ENCODE data around the gene HAUS6. TPM values are rescaled to one million over a fixed set of nuclear protein-coding genes. Genes with fewer than 3 reads are reported as not detected.
"Not testable (repeated sequence)": the region's sequence is repeated elsewhere in the genome, so short reads cannot be mapped to it uniquely, and the experiment has no call there.

Gene HAUS6
- total RNA-seq, 1 donor from 2014 or later: 32.2 TPM

DNA sequence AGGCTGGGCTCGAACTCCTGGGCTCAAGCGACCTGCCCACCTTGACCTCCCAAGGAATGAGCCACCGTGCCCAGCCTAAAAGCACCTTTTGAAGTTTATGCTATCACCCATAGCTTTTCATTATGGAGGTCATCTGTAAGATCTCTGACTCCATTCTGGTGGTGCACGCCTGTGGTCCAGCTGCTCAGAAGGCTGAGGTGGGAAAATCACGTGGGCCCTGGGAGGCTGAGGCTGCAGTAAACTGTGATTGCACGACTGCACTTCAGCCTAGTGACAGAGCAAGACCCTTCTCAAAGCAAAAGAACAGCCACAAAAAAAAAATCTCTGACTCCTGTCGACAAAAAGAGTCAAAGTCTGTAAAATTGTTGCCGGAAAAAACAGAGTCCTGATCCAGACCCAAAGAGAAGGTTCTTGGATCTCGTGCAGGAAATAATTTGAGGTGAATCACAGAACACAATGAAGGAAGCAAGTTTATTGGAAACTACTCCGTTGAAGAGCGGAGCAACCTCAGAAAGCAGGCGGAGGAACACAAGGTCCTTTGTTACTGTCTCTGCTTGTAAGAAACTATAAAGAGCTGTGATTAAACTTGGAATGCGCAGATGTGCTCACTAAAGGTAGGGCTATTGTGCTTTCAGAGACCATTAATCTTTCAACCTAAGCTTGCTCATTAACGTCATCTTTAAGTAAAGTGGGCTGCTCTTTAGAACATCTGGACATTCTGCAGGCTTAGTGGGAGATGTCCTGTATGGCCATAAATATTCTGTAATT, 2.0 kb upstream of the HAUS6 start:
- peaks cover 10% of the 10 kb centered on the region for H3K36me3 Mint-ChIP-seq (ENCODE audit: low read depth)
- no peaks in the 10 kb centered on the region for H3K9me3 Mint-ChIP-seq
- H3K4me3 Mint-ChIP-seq: no peak overlapping the region
- no peak overlapping the region for H3K27ac Mint-ChIP-seq
- intact Hi-C loops (cut with micrococcal nuclease): no loop called here
- H3K27me3 Mint-ChIP-seq: no peaks in the 10 kb centered on the region
- DNase-seq: no peak
- peaks cover 14% of the 10 kb centered on the region for H3K4me1 Mint-ChIP-seq

DNA sequence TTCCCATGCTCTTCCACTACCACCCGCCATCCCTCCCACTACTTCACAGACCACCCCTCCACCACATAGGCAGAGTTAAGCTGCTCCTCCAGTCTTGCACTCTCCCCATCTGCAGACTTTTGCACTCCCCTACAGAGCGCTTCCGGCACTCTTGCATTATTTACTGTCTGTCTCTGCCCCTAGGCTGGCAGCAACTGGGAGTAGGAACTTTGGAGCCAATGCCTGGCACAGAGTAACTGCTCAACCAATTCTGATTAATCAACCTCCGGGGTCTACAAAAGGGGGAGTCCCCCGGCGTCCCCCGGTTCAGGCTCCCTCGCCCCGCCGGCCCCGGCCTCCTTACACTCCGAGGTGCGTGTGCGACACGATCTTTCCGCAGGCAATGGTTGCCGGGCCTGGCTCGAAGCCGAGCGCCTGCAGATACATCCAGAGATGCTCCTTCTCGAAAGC, 498 bp downstream of the HAUS6 start:
- peak; percentile 83 for DNase-seq
- Mint-ChIP-seq H3K27ac (peak overlapping the region; percentile 93), H3K36me3 (ENCODE audit: low read depth) (peaks cover 22% of the 10 kb centered on the region), H3K4me1 (peaks cover 24% of the 10 kb centered on the region), H3K9me3 (no peaks in the 10 kb centered on the region), H3K4me3 (peak overlapping the region; percentile 87), H3K27me3 (no peaks in the 10 kb centered on the region)
- intact Hi-C loops (cut with micrococcal nuclease): loop anchor here (1.0 to 2.0 kb wide), 7 partner anchors 25 to 355 kb away; partner anchors contain the start of genes DENND4C, PLIN2, RPS6 and RRAGA

- Mint-ChIP-seq H3K36me3 (ENCODE audit: low read depth) (peaks cover 23% of the 10 kb centered on the region), H3K27ac (no peak overlapping the region), H3K4me1 (peaks cover 28% of the 10 kb centered on the region), H3K4me3 (peak overlapping the region; percentile 87), H3K27me3 (no peaks in the 10 kb centered on the region), H3K9me3 (no peaks in the 10 kb centered on the region)
- intact Hi-C loops (cut with micrococcal nuclease): no loop called here
- no peak for DNase-seq
Measured at GRCh38 chr9:19101203-19101602, 1.5 kb downstream of the HAUS6 start.

DNA sequence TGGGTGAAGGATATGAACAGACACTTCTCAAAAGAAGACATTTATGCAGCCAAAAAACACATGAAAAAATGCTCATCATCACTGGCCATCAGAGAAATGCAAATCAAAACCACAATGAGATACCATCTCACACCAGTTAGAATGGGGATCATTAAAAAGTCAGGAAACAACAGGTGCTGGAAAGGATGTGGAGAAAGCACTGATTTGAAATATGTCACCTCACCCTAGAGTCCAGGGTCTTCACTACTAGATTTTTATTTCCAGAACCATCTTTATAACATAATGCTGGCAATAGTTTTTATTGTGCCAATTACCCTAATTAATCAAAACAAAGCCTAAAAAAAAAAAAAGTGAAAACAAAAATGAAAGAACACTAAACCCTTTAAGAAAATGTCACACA, 5.3 kb downstream of the HAUS6 start:
- DNase-seq; H3K27ac Mint-ChIP-seq; H3K27me3 Mint-ChIP-seq; intact Hi-C loops (cut with micrococcal nuclease); H3K9me3 Mint-ChIP-seq: not testable (repeated sequence)
- peaks cover 28% of the 10 kb centered on the region for H3K4me1 Mint-ChIP-seq
- peaks cover 39% of the 10 kb centered on the region for H3K36me3 Mint-ChIP-seq (ENCODE audit: low read depth)
- peak overlapping the region; percentile 65 for H3K4me3 Mint-ChIP-seq

DNA sequence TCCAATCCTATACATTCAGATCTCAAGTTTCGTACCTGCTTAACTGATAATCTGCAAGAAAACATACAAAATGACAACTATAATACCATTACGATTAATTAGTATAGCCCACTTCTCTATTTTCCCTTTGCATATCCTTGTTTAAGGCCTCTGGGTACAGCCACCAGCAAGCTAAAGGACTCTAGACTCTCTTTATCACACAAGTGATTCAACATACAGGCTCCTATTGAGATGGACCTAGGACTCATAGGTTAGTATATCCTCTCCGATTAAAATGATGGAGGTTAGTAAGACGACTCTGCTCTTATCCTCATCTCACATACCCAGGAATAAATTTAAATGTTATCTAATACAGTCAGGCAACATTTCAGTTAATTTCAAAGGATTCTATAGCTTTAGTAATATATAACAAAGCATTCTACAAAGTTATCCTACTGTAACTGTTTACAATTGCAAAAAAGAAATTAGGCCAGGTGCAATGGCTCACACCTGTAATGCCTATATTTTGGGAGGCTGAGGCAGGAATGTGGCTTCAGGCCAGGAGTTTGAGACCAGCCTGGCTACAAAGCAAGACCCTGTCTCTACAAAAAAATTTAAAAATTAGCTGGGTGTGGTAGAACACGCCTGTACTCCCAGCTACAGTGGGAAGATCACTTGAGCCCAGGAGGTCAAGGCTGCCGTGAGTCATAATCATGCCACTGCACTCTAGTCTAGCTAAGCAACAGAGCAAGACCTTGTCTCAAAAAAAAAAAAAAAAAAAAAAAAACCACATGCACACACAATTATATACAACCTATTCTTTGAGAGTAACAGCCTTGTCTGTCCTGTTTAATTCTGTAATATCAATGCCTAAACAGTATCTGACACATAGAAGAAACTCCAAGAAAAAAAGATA, 15.4 kb downstream of the HAUS6 start:
- intact Hi-C loops (cut with micrococcal nuclease): no loop called here
- Mint-ChIP-seq H3K9me3 (no peaks in the 10 kb centered on the region), H3K4me1 (peaks cover 2% of the 10 kb centered on the region), H3K36me3 (ENCODE audit: low read depth) (peaks cover 44% of the 10 kb centered on the region), H3K27me3 (no peaks in the 10 kb centered on the region), H3K27ac (peak overlapping the region; percentile 3), H3K4me3 (no peak overlapping the region)
- DNase-seq: no peak

GRCh38 chr9:19085295-19085694, 17.4 kb downstream of the HAUS6 start:
- peaks cover 5% of the 10 kb centered on the region for H3K4me1 Mint-ChIP-seq
- DNase-seq: peak; percentile 70
- H3K9me3 Mint-ChIP-seq: no peaks in the 10 kb centered on the region
- H3K4me3 Mint-ChIP-seq: no peak overlapping the region
- peak overlapping the region; percentile 51 for H3K27ac Mint-ChIP-seq
- intact Hi-C loops (cut with micrococcal nuclease): loop anchor here (1.0 kb wide), 1 partner anchor 89 kb away; no protein-coding TSS in a partner anchor
- no peaks in the 10 kb centered on the region for H3K27me3 Mint-ChIP-seq
- H3K36me3 Mint-ChIP-seq (ENCODE audit: low read depth): peaks cover 41% of the 10 kb centered on the region

GRCh38 chr9:19074836-19075235, 27.9 kb downstream of the HAUS6 start:
- H3K27ac Mint-ChIP-seq: no peak overlapping the region
- peaks cover 61% of the 10 kb centered on the region for H3K36me3 Mint-ChIP-seq (ENCODE audit: low read depth)
- no peaks in the 10 kb centered on the region for H3K27me3 Mint-ChIP-seq
- no peaks in the 10 kb centered on the region for H3K9me3 Mint-ChIP-seq
- no peak overlapping the region for H3K4me3 Mint-ChIP-seq
- intact Hi-C loops (cut with micrococcal nuclease): no loop called here
- DNase-seq: no peak
- peaks cover 2% of the 10 kb centered on the region for H3K4me1 Mint-ChIP-seq

DNA sequence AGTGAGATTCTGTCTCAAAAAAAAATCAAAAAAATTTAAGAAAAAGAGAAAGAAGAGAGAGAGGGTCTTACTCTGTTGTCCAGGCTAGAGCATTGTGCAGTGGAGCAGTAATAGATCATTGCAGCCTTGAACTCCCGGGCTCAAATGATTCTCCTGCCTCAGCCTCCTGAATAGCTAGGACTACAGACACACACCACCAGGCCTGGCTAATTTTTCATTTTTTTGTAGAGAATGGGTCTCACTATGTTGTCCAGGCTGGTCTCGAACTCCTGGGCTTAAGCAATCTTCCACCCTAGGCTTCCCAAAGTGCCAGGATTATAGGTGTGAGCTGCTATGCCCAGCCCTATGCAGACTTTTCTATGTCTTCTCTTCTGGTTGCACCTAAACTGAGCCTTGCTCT, 28.5 kb downstream of the HAUS6 start:
- Mint-ChIP-seq H3K27ac (no peak overlapping the region), H3K27me3 (no peaks in the 10 kb centered on the region), H3K36me3 (ENCODE audit: low read depth) (peaks cover 61% of the 10 kb centered on the region), H3K4me1 (peaks cover 2% of the 10 kb centered on the region), H3K4me3 (no peak overlapping the region), H3K9me3 (no peaks in the 10 kb centered on the region)
- DNase-seq: no peak
- intact Hi-C loops (cut with micrococcal nuclease): no loop called here

GRCh38 chr9:19057033-19057432, 45.7 kb downstream of the HAUS6 start:
- intact Hi-C loops (cut with micrococcal nuclease): no loop called here
- Mint-ChIP-seq H3K4me1 (peaks cover 4% of the 10 kb centered on the region), H3K36me3 (ENCODE audit: low read depth) (peaks cover 62% of the 10 kb centered on the region), H3K27me3 (no peaks in the 10 kb centered on the region), H3K27ac (no peak overlapping the region), H3K4me3 (no peak overlapping the region), H3K9me3 (no peaks in the 10 kb centered on the region)
- peak; percentile 38 for DNase-seq

DNA sequence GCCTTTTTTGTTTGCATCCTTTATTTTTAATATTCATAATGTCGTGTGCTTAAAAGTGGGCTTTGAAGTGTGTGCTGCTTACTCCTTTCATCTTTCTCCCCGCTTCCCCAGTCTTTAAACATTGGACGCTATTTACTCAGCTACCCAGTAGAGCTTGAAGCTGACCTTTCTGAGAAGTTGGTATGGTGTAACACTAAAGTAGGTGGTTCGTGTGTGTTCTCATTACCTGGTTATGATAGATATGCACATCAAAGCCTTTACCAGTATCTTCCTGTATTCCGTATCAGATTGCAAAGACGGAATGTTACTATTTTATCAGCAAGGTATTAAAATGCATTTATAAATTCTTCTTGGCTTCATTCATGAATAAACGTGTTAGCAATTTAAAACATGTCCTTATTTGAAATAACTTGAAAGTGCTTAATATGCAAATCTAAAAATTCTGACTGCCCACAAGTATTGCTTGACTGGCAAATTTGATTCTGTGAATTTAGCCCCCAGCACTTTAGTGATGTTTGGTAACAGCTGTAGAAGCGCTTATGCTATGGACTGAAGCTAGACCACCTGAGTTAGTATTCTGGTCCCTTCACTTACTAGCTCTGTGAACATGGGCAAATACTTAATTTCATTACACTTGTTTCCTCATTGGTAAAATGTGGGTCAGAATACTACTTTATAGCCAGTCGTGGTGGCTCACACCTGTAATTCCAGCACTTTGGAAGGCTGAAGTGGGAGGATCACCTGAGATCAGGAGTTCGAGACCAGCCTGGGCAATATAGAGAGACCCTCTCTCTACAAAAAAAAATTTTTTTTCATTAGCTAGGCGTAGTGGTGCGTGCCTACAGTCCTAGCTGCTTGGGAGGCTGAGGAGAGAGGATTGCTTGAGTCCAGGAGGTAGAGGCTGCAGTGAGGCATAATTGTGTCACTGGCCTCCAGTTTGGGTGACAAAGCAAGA, 51.8 kb downstream of the HAUS6 start:
- Mint-ChIP-seq H3K4me1 (peaks cover 32% of the 10 kb centered on the region), H3K27ac (peak overlapping the region; percentile 99), H3K9me3 (no peaks in the 10 kb centered on the region), H3K4me3 (peak overlapping the region; percentile 95), H3K27me3 (no peaks in the 10 kb centered on the region), H3K36me3 (ENCODE audit: low read depth) (peaks cover 26% of the 10 kb centered on the region)
- DNase-seq: no peak
- intact Hi-C loops (cut with micrococcal nuclease): loop anchor here (1.0 kb wide), 1 partner anchor 325 kb away; no protein-coding TSS in a partner anchor

DNA sequence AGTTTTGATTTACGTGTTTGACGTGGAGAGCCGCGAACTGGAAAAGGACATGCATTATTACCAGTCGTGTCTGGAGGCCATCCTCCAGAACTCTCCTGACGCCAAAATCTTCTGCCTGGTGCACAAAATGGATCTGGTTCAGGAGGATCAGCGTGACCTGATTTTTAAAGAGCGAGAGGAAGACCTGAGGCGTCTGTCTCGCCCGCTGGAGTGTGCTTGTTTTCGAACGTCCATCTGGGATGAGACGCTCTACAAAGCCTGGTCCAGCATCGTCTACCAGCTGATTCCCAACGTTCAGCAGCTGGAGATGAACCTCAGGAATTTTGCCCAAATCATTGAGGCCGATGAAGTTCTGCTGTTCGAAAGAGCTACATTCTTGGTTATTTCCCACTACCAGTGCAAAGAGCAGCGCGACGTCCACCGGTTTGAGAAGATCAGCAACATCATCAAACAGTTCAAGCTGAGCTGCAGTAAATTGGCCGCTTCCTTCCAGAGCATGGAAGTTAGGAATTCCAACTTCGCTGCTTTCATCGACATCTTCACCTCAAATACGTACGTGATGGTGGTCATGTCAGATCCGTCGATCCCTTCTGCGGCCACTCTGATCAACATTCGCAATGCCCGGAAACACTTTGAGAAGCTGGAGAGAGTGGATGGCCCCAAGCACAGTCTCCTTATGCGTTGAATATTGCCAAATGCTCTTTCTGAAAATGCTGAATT, 52.6 kb downstream of the HAUS6 start:
- peak; percentile 73 for DNase-seq
- Mint-ChIP-seq H3K36me3 (ENCODE audit: low read depth) (peaks cover 23% of the 10 kb centered on the region), H3K4me3 (peak overlapping the region; percentile 95), H3K27ac (peak overlapping the region; percentile 99), H3K27me3 (no peaks in the 10 kb centered on the region), H3K4me1 (peaks cover 32% of the 10 kb centered on the region), H3K9me3 (no peaks in the 10 kb centered on the region)
- intact Hi-C loops (cut with micrococcal nuclease): loop anchor here (1.0 kb wide), 8 partner anchors 52 to 407 kb away; partner anchors contain the start of genes HAUS6, PLIN2 and RPS6

DNA sequence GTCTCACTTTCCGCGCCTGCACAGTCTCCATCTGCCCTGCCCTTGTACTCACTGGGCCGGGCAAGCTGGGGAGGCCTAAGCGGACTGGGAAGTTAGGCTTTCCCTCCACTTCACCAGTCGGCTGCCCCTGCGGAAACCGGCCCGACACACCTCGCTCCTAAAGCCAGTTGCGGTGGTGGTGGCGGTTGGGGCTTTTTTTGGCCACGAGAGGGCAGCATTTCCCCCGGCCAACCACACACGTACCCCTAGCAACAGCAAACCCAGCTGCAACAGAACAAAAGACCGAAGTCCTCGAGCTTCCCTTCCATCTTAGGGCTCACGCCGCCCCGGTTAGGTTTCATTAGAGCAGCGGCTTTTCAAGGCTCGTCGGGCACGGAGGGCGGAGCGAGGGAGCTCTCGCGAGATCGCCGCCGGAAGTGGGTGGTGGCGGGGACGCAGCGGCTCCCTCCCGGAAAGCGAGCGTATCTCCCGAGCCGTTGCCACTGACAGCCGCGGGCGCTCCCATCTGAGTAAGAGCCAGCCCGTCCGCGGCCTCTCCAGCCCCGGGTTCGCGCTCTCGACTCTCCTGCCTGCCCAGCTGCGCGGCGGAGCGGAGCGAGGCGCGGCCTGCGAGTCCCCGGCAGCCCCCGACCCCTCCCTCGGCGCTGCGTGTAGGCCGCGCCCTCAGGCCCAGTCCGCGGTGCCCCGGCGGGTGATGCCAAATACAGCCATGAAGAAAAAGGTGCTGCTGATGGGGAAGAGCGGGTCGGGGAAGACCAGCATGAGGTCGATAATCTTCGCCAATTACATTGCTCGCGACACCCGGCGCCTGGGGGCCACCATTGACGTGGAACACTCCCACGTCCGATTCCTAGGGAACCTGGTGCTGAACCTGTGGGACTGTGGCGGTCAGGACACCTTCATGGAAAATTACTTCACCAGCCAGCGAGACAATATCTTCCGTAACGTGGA, 53.5 kb downstream of the HAUS6 start, which contains the start of gene RRAGA:
RRAGA (plus strand) TSS at position 462 of the 951 bp plus-strand sequence; CDS start at position 695, 233 bp downstream.
- Mint-ChIP-seq H3K9me3 (no peaks in the 10 kb centered on the region), H3K4me1 (peaks cover 32% of the 10 kb centered on the region)
- intact Hi-C loops (cut with micrococcal nuclease): loop anchor here (1.0 kb wide), 7 partner anchors 53 to 408 kb away; partner anchors contain the start of genes HAUS6, PLIN2 and RPS6

More for the DNA sequence above, 53.5 kb downstream of the HAUS6 start, which contains the start of gene RRAGA:
- Mint-ChIP-seq H3K27ac (peak within 1 kb of the TSS; percentile 99), H3K36me3 (ENCODE audit: low read depth) (peaks cover 23% of the 10 kb centered on the region), H3K4me3 (peak within 1 kb of the TSS; percentile 95), H3K27me3 (no peaks in the 10 kb centered on the region)
- peak; percentile 99 for DNase-seq

All from activated CD4-positive, alpha-beta T cell treated with anti-CD3 and anti-CD28 coated beads, Interleukin-2, amount 10 ng/mL, durations not matched to agents 24 days and 14 days (primary cell).